ENCODE measurements around the gene CALML3.

CALML3 gene

DNA sequence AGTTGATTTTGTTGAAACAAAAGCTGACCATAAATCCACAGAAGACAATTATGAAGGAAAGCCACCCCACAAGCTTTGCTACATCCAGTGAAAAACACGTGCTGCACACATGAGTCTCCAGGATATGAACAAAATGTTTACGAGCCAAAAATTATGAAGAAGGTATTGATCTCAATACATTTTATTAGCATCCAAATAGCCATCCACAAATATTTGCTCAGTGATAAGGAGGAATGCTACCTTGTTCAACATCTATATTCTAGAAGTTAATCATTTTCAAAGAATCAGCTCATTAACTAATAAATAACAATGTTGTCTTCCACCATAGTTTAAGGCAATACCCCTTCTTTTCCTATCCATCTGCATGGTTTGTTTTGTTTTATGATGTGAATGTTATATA is 42.7 kb downstream of the CALML3 start:
- DNase-seq (ENCODE audit: low read depth in 2 of 2) = no peak

DNA sequence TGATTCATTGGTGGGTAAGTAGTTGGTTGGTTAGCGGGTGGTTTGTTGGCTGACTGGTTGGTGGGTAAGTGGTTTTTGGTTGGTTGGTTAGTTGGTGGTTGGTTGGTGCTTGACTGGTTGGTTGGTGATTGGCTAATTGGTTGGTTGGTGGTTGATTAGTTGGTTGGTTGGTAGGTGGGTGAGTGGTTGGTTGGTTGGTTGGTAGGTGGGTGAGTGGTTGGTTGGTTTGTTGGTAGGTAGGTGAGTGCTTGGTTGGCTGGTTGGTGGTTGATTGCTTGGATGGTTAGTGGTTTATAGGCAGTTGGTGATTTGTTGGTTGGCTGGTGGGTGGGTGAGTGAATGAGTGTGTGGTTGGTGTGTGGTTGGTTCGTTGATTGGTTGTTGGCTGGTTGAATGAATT is 44.2 kb downstream of the CALML3 start:
- DNase-seq (ENCODE audit: low read depth in 2 of 2) = no peak

DNA sequence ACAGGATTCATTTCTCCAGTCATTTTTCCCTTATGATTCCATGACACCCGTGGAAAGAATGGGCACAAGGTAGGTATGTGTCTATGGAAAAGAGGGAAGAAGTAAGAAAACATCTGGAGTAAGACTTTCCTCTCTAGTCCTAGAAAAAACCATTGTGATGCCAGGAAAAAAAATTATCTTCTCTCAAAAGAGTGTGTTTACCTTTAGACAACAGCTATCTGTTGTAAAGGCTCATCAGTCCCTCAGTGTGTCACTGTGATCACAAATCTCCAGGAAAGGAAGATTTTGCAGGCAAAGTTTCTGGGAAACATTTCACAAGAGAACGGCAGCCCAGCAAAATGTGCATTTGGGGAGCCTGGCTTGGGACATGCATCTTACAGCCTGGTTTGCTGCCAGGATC is 44.8 kb downstream of the CALML3 start:
- no peak for DNase-seq (ENCODE audit: low read depth in 2 of 2)

- no peak for DNase-seq (ENCODE audit: low read depth in 2 of 2)
Measured at GRCh38 chr10:5570007-5570655, 45.4 kb downstream of the CALML3 start.

DNA sequence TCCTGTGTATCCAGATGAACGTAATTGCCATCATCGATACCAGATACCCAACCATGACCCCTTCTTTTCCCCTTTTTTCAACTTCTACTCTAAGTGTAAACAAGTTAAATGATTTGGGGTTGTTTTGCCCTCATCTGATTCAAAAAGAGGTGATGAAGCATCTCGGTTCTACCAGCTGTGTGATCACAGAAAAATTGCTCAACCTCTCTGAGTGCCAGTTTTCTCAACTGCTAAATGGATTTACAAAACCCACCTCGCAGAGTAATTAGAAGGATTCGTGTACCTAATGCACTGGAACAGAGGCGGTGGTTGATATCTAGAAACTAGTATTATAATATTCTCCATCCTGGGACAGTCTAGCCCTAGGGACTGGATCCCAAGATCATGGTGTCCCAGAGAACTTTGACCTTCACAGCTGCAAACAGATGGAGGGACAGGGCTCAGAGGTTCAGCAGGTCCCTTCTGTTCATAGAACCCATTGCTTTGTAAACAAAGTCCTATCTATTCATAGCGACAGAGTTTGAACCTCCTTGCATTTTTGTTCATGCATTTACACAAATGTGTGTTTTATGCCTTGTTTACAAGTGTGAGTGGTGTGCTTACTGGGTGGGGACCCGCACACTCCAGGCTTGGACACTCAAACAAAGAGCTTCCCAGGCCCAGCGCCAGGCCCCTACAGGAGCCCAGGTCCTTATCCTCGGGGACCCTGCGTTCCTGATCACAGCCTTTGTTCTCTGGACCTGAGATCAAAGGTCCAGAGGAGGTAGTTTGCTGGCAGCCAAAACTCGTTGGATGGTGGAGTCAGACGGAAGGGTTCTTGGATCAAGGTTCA is 46.4 kb downstream of the CALML3 start:
- DNase-seq (ENCODE audit: low read depth in 2 of 2) = no peak

- no peak for DNase-seq (ENCODE audit: low read depth in 2 of 2)
Measured at GRCh38 chr10:5571826-5572225, 47.1 kb downstream of the CALML3 start.

DNA sequence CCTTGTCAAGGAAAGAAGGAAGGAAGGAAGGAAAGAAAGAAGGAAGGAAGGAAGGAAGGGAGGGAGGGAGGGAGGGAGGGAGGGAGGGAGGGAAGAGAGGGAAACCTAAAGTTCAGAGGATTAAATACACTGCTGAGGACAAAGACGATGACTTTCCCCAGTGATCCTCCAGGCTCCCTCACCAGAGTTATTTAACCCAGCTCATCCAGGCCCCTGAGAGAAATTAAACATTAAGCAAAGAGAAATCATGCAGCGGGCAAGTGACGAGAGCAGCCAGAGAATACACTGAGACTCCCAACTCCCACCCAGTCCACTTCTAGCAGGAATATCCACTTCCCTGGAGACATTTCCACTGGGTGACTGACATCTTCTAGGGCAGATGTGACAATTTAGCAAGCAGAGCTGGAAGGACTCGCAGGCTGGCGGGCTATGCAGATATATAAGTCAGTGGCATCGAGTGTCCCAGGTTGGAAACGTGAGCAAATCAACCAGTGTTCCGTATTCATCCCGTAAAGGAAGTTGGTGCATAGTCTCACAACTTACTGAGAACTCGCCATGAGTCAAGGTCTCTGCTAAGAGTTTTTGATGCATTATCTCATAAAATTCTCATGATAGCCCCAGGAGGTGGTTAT is 48.7 kb downstream of the CALML3 start:
- DNase-seq (ENCODE audit: low read depth in 2 of 2) = no peak

GRCh38 chr10:5573968-5574641 is 49.3 kb downstream of the CALML3 start:
- DNase-seq (ENCODE audit: low read depth in 2 of 2) = no peak

DNA sequence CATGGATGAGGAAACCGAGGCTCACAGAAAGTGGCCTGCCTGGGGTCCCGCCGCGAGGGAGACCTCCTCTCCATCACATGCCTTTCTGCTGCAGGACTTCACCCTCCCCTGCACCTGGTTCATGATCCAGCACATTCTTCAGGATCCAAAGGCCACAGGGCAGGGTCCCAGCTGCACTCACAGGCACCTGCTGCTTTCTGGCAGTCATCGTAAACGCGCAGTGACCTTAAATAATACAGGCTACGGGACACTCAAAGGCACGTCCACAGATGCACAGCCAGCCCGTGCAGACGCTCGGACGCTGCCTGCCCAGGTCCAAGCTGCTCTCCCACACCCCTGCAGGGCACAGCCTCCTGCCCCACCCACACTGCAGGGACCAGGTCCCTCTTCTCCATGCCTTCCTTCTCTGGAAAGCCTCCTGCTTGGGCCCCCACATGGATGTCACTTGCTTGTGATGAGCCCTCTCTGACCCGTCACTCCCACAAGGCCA is 49.9 kb downstream of the CALML3 start:
- no peak for DNase-seq (ENCODE audit: low read depth in 2 of 2)

DNA sequence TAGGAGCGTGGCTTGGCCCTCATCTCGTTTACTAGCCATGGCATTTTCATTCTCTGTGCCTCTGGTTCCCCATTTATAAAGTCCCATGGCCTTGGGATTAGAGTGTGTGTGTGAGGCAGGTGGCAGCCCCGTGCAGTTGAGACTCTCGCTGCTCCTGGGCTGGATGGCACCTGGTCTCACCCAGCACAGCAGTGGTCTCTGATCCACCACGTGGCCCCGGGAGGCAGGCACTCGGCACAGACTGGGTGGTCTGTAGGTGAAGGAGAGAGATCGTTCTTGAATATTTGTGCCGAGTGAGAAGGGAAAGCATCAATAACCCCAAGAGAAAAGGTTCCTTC is 50.4 kb downstream of the CALML3 start:
- no peak for DNase-seq (ENCODE audit: low read depth in 2 of 2)

DNA sequence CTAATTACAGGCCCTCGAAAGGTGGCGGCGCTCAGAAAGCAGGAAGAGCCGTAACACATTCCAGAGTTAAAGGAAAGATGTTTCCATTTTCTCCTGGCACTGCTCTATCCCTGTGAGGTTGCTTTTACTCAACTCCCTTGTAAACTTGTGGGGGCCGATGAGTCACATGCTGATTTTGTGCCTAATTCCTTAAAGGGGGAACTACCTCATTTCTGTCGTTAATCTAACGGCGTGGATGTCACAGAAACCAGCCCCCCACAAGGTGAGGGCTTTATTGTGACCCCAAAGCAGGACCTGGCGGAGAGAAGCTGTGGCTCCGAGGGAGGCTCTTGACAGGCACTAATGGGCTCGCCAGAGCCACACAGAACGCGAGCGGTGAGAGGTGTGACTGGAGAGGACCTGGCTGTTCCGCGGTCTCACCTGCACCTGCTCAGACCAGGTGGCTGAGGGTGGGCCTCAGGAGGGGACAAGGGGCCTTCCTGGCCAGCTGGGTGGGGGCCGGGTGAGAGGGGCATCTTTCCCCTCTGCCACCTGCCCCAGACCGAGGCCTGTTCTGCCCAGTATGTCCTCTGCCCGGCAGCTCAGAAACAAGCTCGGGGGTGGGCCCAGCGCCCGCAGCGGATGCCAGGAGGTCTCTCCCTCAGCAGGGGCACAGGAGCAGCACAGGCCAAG is 50.9 kb downstream of the CALML3 start:
- no peak for DNase-seq (ENCODE audit: low read depth in 2 of 2)

GRCh38 chr10:5576154-5576748 is 51.5 kb downstream of the CALML3 start:
- DNase-seq (ENCODE audit: low read depth in 2 of 2) = no peak
